Stromal cell of bone marrow (primary cell): ENCODE measurements around the gene NTN3.
"Not testable (repeated sequence)": the region's sequence is repeated elsewhere in the genome, so short reads cannot be mapped to it uniquely, and the experiment has no call there.

Source experiments
- DNase-seq: peaks from one replicate; pipeline ENCODE4 v3.0.0-alpha.2; 2012; ENCODE audit warnings: low read depth

NTN3 gene

GRCh38 chr16:2471016-2471652, at the start of gene NTN3:
Gene NTN3 (plus strand): TSS chr16:2471297. CDS start chr16:2471702, 405 bp downstream.
- no peak for DNase-seq

GRCh38 chr16:2422123-2422867, 48.8 kb upstream of the NTN3 start:
- no peak for DNase-seq

GRCh38 chr16:2424061-2425007, 46.8 kb upstream of the NTN3 start:
- DNase-seq: no peak

GRCh38 chr16:2425008-2425518, 46.0 kb upstream of the NTN3 start:
- DNase-seq: no peak

- DNase-seq: no peak
These were observed 45.2 kb upstream of the NTN3 start for GRCh38 chr16:2425825-2426430.

GRCh38 chr16:2426941-2427361, 44.1 kb upstream of the NTN3 start:
- no peak for DNase-seq

GRCh38 chr16:2427526-2427925, 43.6 kb upstream of the NTN3 start:
- DNase-seq: no peak

- DNase-seq: no peak
These were observed 42.9 kb upstream of the NTN3 start for GRCh38 chr16:2428051-2428783.

- no peak for DNase-seq
These were observed 42.4 kb upstream of the NTN3 start for GRCh38 chr16:2428784-2429033.

GRCh38 chr16:2429034-2429770, 41.9 kb upstream of the NTN3 start, which contains the start of gene CCNF:
Gene CCNF (plus strand): TSS chr16:2429447. CDS start chr16:2429482, 35 bp downstream.
- peak; percentile 90 for DNase-seq

GRCh38 chr16:2429771-2430663, 41.1 kb upstream of the NTN3 start:
- DNase-seq: no peak

- DNase-seq: no peak
These were observed 38.8 kb upstream of the NTN3 start for GRCh38 chr16:2432286-2432685.

GRCh38 chr16:2432801-2433505, 38.1 kb upstream of the NTN3 start:
- DNase-seq: no peak

GRCh38 chr16:2435236-2435635, 35.9 kb upstream of the NTN3 start:
- not testable (repeated sequence) for DNase-seq

- no peak for DNase-seq
These were observed 35.0 kb upstream of the NTN3 start for GRCh38 chr16:2436110-2436509.

- DNase-seq: no peak
These were observed 33.9 kb upstream of the NTN3 start for GRCh38 chr16:2437032-2437790.

GRCh38 chr16:2438121-2438520, 33.0 kb upstream of the NTN3 start:
- no peak for DNase-seq

- DNase-seq: no peak
These were observed 31.5 kb upstream of the NTN3 start for GRCh38 chr16:2439598-2439997.
